GM23248 (cell line): Measurements from ENCODE around the gene PEAK1.

ENCODE experiments used
- EZH2 ChIP-seq: fragments of 200-600 bp; sonication (generic); IDR thresholded peaks from 2 replicates; pipeline ENCODE4 v1.6.1; 2018; ENCODE audit warnings: antibody characterized with exemption, mild to moderate bottlenecking; ENCODE audit not compliant: insufficient read depth, poor library complexity, severe bottlenecking
- EZH2phosphoT487 ChIP-seq: fragments of 200-600 bp; sonication (generic); IDR thresholded peaks from 2 replicates; pipeline ENCODE4 v1.6.1; 2018; ENCODE audit warnings: antibody characterized with exemption, moderate library complexity, mild to moderate bottlenecking, low read depth; ENCODE audit not compliant: insufficient read depth

GRCh38 chr15:77376770-77377169, 43.1 kb downstream of the PEAK1 start:
- TF ChIP-seq EZH2 (no peak), EZH2phosphoT487 (no peak)
